Measurements from ENCODE around the gene FHL2. TPM values are rescaled to one million over a fixed set of nuclear protein-coding genes. Genes with fewer than 3 reads are reported as not detected.

FHL2 gene
- total and polyA plus RNA-seq, 2 donors: 14.2 to 49.2 TPM

GRCh38 chr2:105379741-105380186, 19.1 kb downstream of the FHL2 start:
- H3K9me3 ChIP-seq (ENCODE audit: control insufficient read depth in 2 of 2, insufficient read depth in 1 of 2, low read length in 1 of 2): no peaks in the 10 kb centered on the region
- H3K4me3 ChIP-seq (ENCODE audit: low read length in 2 of 2): no peak overlapping the region
- no peaks in the 10 kb centered on the region for H3K27me3 ChIP-seq (ENCODE audit: control insufficient read depth in 2 of 2, insufficient read depth in 1 of 2, low read length in 1 of 2)
- peaks cover 36 to 45% of the 10 kb centered on the region in 2 donors for H3K36me3 ChIP-seq (ENCODE audit: control insufficient read depth in 2 of 2, insufficient read depth in 2 of 2, low read length in 1 of 2)
- no peak for DNase-seq (ENCODE audit: low read depth in 6 of 9, low spot score in 9 of 9)
- H3K4me1 ChIP-seq (ENCODE audit: control insufficient read depth in 2 of 2, insufficient read depth in 2 of 2, low read length in 2 of 2): no peaks in the 10 kb centered on the region
- WGBS: 81% methylated on average over 7 of the region's 7 CpGs
- peak overlapping the region in 1 of 2 donors; percentile 67 for H3K27ac ChIP-seq (ENCODE audit: low read depth in 1 of 2, low read length in 1 of 2)

- no peak for DNase-seq (ENCODE audit: low read depth in 6 of 9, low spot score in 9 of 9)
- peaks cover 41% of the 10 kb centered on the region in 2 donors for H3K36me3 ChIP-seq (ENCODE audit: control insufficient read depth in 2 of 2, insufficient read depth in 2 of 2, low read length in 1 of 2)
- no peaks in the 10 kb centered on the region for H3K4me1 ChIP-seq (ENCODE audit: control insufficient read depth in 2 of 2, insufficient read depth in 2 of 2, low read length in 2 of 2)
- no peaks in the 10 kb centered on the region for H3K9me3 ChIP-seq (ENCODE audit: control insufficient read depth in 2 of 2, insufficient read depth in 1 of 2, low read length in 1 of 2)
- H3K27ac ChIP-seq (ENCODE audit: low read depth in 1 of 2, low read length in 1 of 2): no peak overlapping the region
- 99% methylated on average over 4 of the region's 4 CpGs for WGBS
- no peak overlapping the region for H3K4me3 ChIP-seq (ENCODE audit: low read length in 2 of 2)
- H3K27me3 ChIP-seq (ENCODE audit: control insufficient read depth in 2 of 2, insufficient read depth in 1 of 2, low read length in 1 of 2): no peaks in the 10 kb centered on the region
Observed at GRCh38 chr2:105378921-105379383, 19.9 kb downstream of the FHL2 start.

GRCh38 chr2:105378276-105378840, 20.5 kb downstream of the FHL2 start:
- no peak overlapping the region for H3K4me3 ChIP-seq (ENCODE audit: low read length in 2 of 2)
- WGBS: 96% methylated on average over 12 of the region's 12 CpGs
- no peak for DNase-seq (ENCODE audit: low read depth in 6 of 9, low spot score in 9 of 9)
- peaks cover 0 to 4% of the 10 kb centered on the region in 2 donors for H3K4me1 ChIP-seq (ENCODE audit: control insufficient read depth in 2 of 2, insufficient read depth in 2 of 2, low read length in 2 of 2)
- peaks cover 36 to 45% of the 10 kb centered on the region in 2 donors for H3K36me3 ChIP-seq (ENCODE audit: control insufficient read depth in 2 of 2, insufficient read depth in 2 of 2, low read length in 1 of 2)
- H3K27me3 ChIP-seq (ENCODE audit: control insufficient read depth in 2 of 2, insufficient read depth in 1 of 2, low read length in 1 of 2): no peaks in the 10 kb centered on the region
- H3K9me3 ChIP-seq (ENCODE audit: control insufficient read depth in 2 of 2, insufficient read depth in 1 of 2, low read length in 1 of 2): no peaks in the 10 kb centered on the region
- H3K27ac ChIP-seq (ENCODE audit: low read depth in 1 of 2, low read length in 1 of 2): no peak overlapping the region

- Histone ChIP-seq H3K4me1 (ENCODE audit: control insufficient read depth in 2 of 2, insufficient read depth in 2 of 2, low read length in 2 of 2) (peaks cover 0 to 4% of the 10 kb centered on the region in 2 donors), H3K27me3 (ENCODE audit: control insufficient read depth in 2 of 2, insufficient read depth in 1 of 2, low read length in 1 of 2) (no peaks in the 10 kb centered on the region), H3K36me3 (ENCODE audit: control insufficient read depth in 2 of 2, insufficient read depth in 2 of 2, low read length in 1 of 2) (peaks cover 38 to 46% of the 10 kb centered on the region in 2 donors), H3K4me3 (ENCODE audit: low read length in 2 of 2) (no peak overlapping the region), H3K9me3 (ENCODE audit: control insufficient read depth in 2 of 2, insufficient read depth in 1 of 2, low read length in 1 of 2) (no peaks in the 10 kb centered on the region), H3K27ac (ENCODE audit: low read depth in 1 of 2, low read length in 1 of 2) (no peak overlapping the region)
- DNase-seq (ENCODE audit: low read depth in 6 of 9, low spot score in 9 of 9): no peak
- WGBS: 98% methylated on average over 3 of the region's 3 CpGs
Observed at GRCh38 chr2:105377871-105378270, 21.0 kb downstream of the FHL2 start.

- 95% methylated on average over 5 of the region's 5 CpGs for WGBS
- H3K4me1 ChIP-seq (ENCODE audit: control insufficient read depth in 2 of 2, insufficient read depth in 2 of 2, low read length in 2 of 2): peaks cover 0 to 4% of the 10 kb centered on the region in 2 donors
- no peak for DNase-seq (ENCODE audit: low read depth in 6 of 9, low spot score in 9 of 9)
- no peaks in the 10 kb centered on the region for H3K9me3 ChIP-seq (ENCODE audit: control insufficient read depth in 2 of 2, insufficient read depth in 1 of 2, low read length in 1 of 2)
- no peak overlapping the region for H3K4me3 ChIP-seq (ENCODE audit: low read length in 2 of 2)
- no peak overlapping the region for H3K27ac ChIP-seq (ENCODE audit: low read depth in 1 of 2, low read length in 1 of 2)
- no peaks in the 10 kb centered on the region for H3K27me3 ChIP-seq (ENCODE audit: control insufficient read depth in 2 of 2, insufficient read depth in 1 of 2, low read length in 1 of 2)
- peaks cover 35 to 48% of the 10 kb centered on the region in 2 donors for H3K36me3 ChIP-seq (ENCODE audit: control insufficient read depth in 2 of 2, insufficient read depth in 2 of 2, low read length in 1 of 2)
Observed at GRCh38 chr2:105376789-105377240, 22.0 kb downstream of the FHL2 start.

- H3K4me1 ChIP-seq (ENCODE audit: control insufficient read depth in 2 of 2, insufficient read depth in 2 of 2, low read length in 2 of 2): peaks cover 0 to 4% of the 10 kb centered on the region in 2 donors
Observed at GRCh38 chr2:105376010-105376409, 22.8 kb downstream of the FHL2 start.

GRCh38 chr2:105375001-105375561, 23.8 kb downstream of the FHL2 start:
- Histone ChIP-seq H3K9me3 (ENCODE audit: control insufficient read depth in 2 of 2, insufficient read depth in 1 of 2, low read length in 1 of 2) (peaks cover 0 to 3% of the 10 kb centered on the region in 2 donors), H3K27ac (ENCODE audit: low read depth in 1 of 2, low read length in 1 of 2) (peak overlapping the region in 1 of 2 donors; percentile 56), H3K36me3 (ENCODE audit: control insufficient read depth in 2 of 2, insufficient read depth in 2 of 2, low read length in 1 of 2) (peaks cover 34 to 56% of the 10 kb centered on the region in 2 donors), H3K4me3 (ENCODE audit: low read length in 2 of 2) (no peak overlapping the region), H3K4me1 (ENCODE audit: control insufficient read depth in 2 of 2, insufficient read depth in 2 of 2, low read length in 2 of 2) (peaks cover 0 to 7% of the 10 kb centered on the region in 2 donors), H3K27me3 (ENCODE audit: control insufficient read depth in 2 of 2, insufficient read depth in 1 of 2, low read length in 1 of 2) (no peaks in the 10 kb centered on the region)
- WGBS: 88% methylated on average over 15 of the region's 15 CpGs
- DNase-seq (ENCODE audit: low read depth in 6 of 9, low spot score in 9 of 9): no peak

More at GRCh38 chr2:105376010-105376409, 22.8 kb downstream of the FHL2 start:
- no peak for DNase-seq (ENCODE audit: low read depth in 6 of 9, low spot score in 9 of 9)
- whole genome bisulfite sequencing: 94% methylated on average over 11 of the region's 11 CpGs
- Histone ChIP-seq H3K4me3 (ENCODE audit: low read length in 2 of 2) (no peak overlapping the region), H3K27ac (ENCODE audit: low read depth in 1 of 2, low read length in 1 of 2) (peak overlapping the region in 1 of 2 donors; percentile 36), H3K36me3 (ENCODE audit: control insufficient read depth in 2 of 2, insufficient read depth in 2 of 2, low read length in 1 of 2) (peaks cover 35 to 50% of the 10 kb centered on the region in 2 donors), H3K27me3 (ENCODE audit: control insufficient read depth in 2 of 2, insufficient read depth in 1 of 2, low read length in 1 of 2) (no peaks in the 10 kb centered on the region), H3K9me3 (ENCODE audit: control insufficient read depth in 2 of 2, insufficient read depth in 1 of 2, low read length in 1 of 2) (no peaks in the 10 kb centered on the region)

- no peak for DNase-seq (ENCODE audit: low read depth in 6 of 9, low spot score in 9 of 9)
- no peak overlapping the region for H3K4me3 ChIP-seq (ENCODE audit: low read length in 2 of 2)
- H3K27ac ChIP-seq (ENCODE audit: low read depth in 1 of 2, low read length in 1 of 2): peak overlapping the region in 1 of 2 donors; percentile 68
- H3K9me3 ChIP-seq (ENCODE audit: control insufficient read depth in 2 of 2, insufficient read depth in 1 of 2, low read length in 1 of 2): peaks cover 0 to 3% of the 10 kb centered on the region in 2 donors
- H3K27me3 ChIP-seq (ENCODE audit: control insufficient read depth in 2 of 2, insufficient read depth in 1 of 2, low read length in 1 of 2): no peaks in the 10 kb centered on the region
- peaks cover 38 to 53% of the 10 kb centered on the region in 2 donors for H3K36me3 ChIP-seq (ENCODE audit: control insufficient read depth in 2 of 2, insufficient read depth in 2 of 2, low read length in 1 of 2)
- WGBS: 89% methylated on average over 9 of the region's 9 CpGs
- H3K4me1 ChIP-seq (ENCODE audit: control insufficient read depth in 2 of 2, insufficient read depth in 2 of 2, low read length in 2 of 2): peaks cover 0 to 12% of the 10 kb centered on the region in 2 donors
Observed at GRCh38 chr2:105373895-105374401, 24.9 kb downstream of the FHL2 start.

- no peak for DNase-seq (ENCODE audit: low read depth in 6 of 9, low spot score in 9 of 9)
- WGBS: 96% methylated on average over 9 of the region's 9 CpGs
Observed at GRCh38 chr2:105373344-105373781, 25.5 kb downstream of the FHL2 start.

More at GRCh38 chr2:105373344-105373781, 25.5 kb downstream of the FHL2 start:
- H3K27ac ChIP-seq (ENCODE audit: low read depth in 1 of 2, low read length in 1 of 2): peak overlapping the region in 1 of 2 donors; percentile 10
- no peak overlapping the region for H3K4me3 ChIP-seq (ENCODE audit: low read length in 2 of 2)
- H3K9me3 ChIP-seq (ENCODE audit: control insufficient read depth in 2 of 2, insufficient read depth in 1 of 2, low read length in 1 of 2): peaks cover 0 to 3% of the 10 kb centered on the region in 2 donors
- peaks cover 44 to 48% of the 10 kb centered on the region in 2 donors for H3K36me3 ChIP-seq (ENCODE audit: control insufficient read depth in 2 of 2, insufficient read depth in 2 of 2, low read length in 1 of 2)
- H3K27me3 ChIP-seq (ENCODE audit: control insufficient read depth in 2 of 2, insufficient read depth in 1 of 2, low read length in 1 of 2): no peaks in the 10 kb centered on the region
- peaks cover 0 to 12% of the 10 kb centered on the region in 2 donors for H3K4me1 ChIP-seq (ENCODE audit: control insufficient read depth in 2 of 2, insufficient read depth in 2 of 2, low read length in 2 of 2)
